Common myeloid progenitor, CD34-positive (primary cell): ENCODE results near the gene PSD.

ENCODE experiments used
- CTCF ChIA-PET: fragments of 350-600 bp; sonication (Branson Sonifier 250); formaldehyde crosslinking; loops from one replicate; lab custom pipeline; 2021; ENCODE audit warnings: antibody characterized with exemption; lab: Charles Lee
- POLR2A ChIA-PET: fragments of 350-600 bp; sonication (Branson Sonifier 250); formaldehyde crosslinking; loops from one replicate; lab custom pipeline; 2021; ENCODE audit warnings: antibody characterized with exemption; lab: Charles Lee
- DNase-seq, 3 donors: peaks; one replicate each; pipeline versions ENCODE4 v3.0.0 to v3.0.0-alpha.2; 2013
- H3K27ac ChIP-seq, 2 experiments: 1 replicate in 1 of 2; 2 replicates in 1 of 2; pipeline ENCODE4 v1.7.0; 2013; ENCODE audit warnings: inconsistent platforms in 2 of 2, low read length in 2 of 2, mild to moderate bottlenecking in 2 of 2, low read depth in 1 of 2, moderate library complexity in 1 of 2; ENCODE audit not compliant: severe bottlenecking in 2 of 2, insufficient read depth in 1 of 2, poor library complexity in 1 of 2
- H3K27me3 ChIP-seq, 5 experiments: replicated peaks in 2 of 5; 1 replicate in 3 of 5; 2 replicates in 2 of 5; pipeline versions ENCODE4 v1.6.1 to v1.7.0; 2013; ENCODE audit warnings: low read length in 4 of 5, mild to moderate bottlenecking in 2 of 5, moderate library complexity in 2 of 5, inconsistent platforms in 1 of 5; ENCODE audit not compliant: insufficient read depth in 5 of 5, control insufficient read depth in 4 of 5
- H3K36me3 ChIP-seq, 4 experiments: 1 replicate in 2 of 4; 2 replicates in 2 of 4; pipeline versions ENCODE4 v1.6.1 to v1.7.0; 2013; ENCODE audit warnings: low read length in 3 of 4, control low read depth in 1 of 4, mild to moderate bottlenecking in 1 of 4; ENCODE audit not compliant: control insufficient read depth in 4 of 4, insufficient read depth in 4 of 4
- H3K4me1 ChIP-seq, 4 experiments: 1 replicate in 3 of 4; 2 replicates in 1 of 4; pipeline versions ENCODE4 v1.6.1 to v1.7.1; 2013; ENCODE audit warnings: low read length in 3 of 4, mild to moderate bottlenecking in 3 of 4, control low read depth in 1 of 4, inconsistent platforms in 1 of 4, moderate library complexity in 1 of 4; ENCODE audit not compliant: control insufficient read depth in 4 of 4, insufficient read depth in 4 of 4; ENCODE audit errors: control extremely low read depth in 1 of 4
- H3K4me3 ChIP-seq, 7 experiments: 1 replicate in 4 of 7; 2 replicates in 3 of 7; pipeline versions ENCODE4 v1.5.1 to v1.7.0; 2013; ENCODE audit warnings: mild to moderate bottlenecking in 7 of 7, low read length in 6 of 7, moderate library complexity in 6 of 7, inconsistent platforms in 2 of 7, low read depth in 2 of 7, control low read depth in 1 of 7; ENCODE audit not compliant: insufficient read depth in 4 of 7, control insufficient read depth in 1 of 7; ENCODE audit errors: extremely low read depth in 1 of 7
- H3K9me3 ChIP-seq, 5 experiments: 1 replicate in 4 of 5; 2 replicates in 1 of 5; pipeline versions ENCODE4 v1.6.1 to v1.7.1; 2013; ENCODE audit warnings: low read length in 4 of 5, mild to moderate bottlenecking in 2 of 5, inconsistent platforms in 1 of 5, low read depth in 1 of 5, moderate library complexity in 1 of 5; ENCODE audit not compliant: control insufficient read depth in 4 of 5, insufficient read depth in 2 of 5; ENCODE audit errors: control extremely low read depth in 1 of 5
- WGBS: methylation state at CpG from one replicate; pipeline ENCODE4 v1.1.5; 2013; ENCODE audit not compliant: insufficient coverage; 5-methylcytosine and 5-hydroxymethylcytosine counted together

PSD gene

DNA sequence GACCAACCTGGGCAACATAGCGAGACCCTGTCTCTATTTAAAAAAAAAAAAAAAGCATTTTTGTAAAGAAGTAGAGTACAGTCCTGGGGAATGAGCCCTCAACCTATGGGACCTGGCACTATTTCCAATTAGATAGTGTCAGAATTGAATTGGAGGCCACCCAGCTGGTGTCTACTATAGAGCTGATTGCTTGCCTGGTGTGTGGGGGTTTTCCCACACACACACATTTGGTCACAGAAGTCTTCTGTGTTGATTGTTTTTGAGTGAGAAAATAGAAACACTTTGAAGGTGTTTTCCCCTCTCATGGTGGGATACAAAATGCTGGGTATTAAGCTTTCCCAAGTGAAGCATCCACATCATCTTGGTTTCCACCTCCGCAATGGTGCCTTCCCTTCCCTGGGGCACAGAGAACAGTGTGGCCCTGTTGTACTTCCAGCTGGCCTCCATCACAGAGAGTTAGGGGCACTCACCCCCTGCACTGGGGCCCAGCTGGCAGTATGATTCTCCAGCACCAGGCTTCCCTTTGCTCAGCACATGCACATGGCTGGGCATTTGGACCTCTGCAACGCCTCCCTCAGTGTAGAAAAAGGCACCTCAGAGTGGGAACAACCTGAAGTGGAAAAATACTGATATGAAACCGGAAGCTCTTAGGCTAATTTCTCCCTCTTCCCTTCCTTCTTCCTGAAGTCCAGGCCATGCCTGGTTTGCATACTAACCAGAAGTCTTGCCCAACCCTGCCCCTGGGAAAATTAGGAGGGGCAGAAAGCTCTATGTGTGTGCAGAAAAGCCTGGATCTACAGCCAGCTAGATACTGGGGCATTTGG is 33.8 kb downstream of the PSD start:
- Histone ChIP-seq H3K27ac (no peak overlapping the region), H3K4me1 (no peaks in the 10 kb centered on the region), H3K27me3 (peaks cover 0 to under 1% (median 0%) of the 10 kb centered on the region in 5 experiments), H3K36me3 (peaks cover 0 to 31% (median 17%) of the 10 kb centered on the region in 4 experiments), H3K4me3 (no peak overlapping the region), H3K9me3 (no peaks in the 10 kb centered on the region)
- DNase-seq = no peak
- ChIA-PET POLR2A (interaction anchor here (0.7 to 1.1 kb wide), 2 partner anchors 9 to 41 kb away, joined by 4 to 5 read pairs; no protein-coding TSS in a partner anchor), CTCF (interaction anchor here (0.7 to 5.4 kb wide), 20 partner anchors 9 to 232 kb away, joined by 3 to 45 read pairs (median 4); partner anchors contain the start of genes C10orf95, FBXL15 and NFKB2)
- 90% methylated on average over 3 of the region's 4 CpGs for WGBS

DNA sequence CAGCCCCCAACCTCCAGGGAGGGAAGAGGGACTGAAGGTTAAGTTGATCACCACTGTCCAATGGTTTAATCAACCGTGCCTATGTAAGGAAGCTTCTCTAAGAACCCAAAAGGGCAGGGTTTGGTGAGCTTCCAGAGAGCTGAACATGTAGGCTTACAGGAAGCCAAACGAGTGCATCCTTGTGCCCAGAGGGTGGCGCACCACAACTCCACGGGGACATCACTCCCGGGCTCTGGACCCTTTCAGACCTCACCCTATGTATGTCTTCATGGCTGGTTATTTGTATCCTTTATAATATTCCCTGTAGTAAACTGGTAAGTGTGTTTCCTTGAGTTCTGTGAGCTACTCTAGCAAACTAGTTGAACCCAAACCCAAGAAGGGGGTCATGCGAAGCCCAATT is 34.5 kb downstream of the PSD start:
- no peaks in the 10 kb centered on the region for H3K9me3 ChIP-seq
- DNase-seq = peak in 1 of 3 donors; percentile 51
- H3K27ac ChIP-seq = no peak overlapping the region
- peaks cover 0 to 39% (median 24%) of the 10 kb centered on the region in 4 experiments for H3K36me3 ChIP-seq
- no peak overlapping the region for H3K4me3 ChIP-seq
- ChIA-PET POLR2A (interaction anchor here (0.7 to 1.1 kb wide), 3 partner anchors 9 to 40 kb away, joined by 4 to 5 read pairs (median 4); no protein-coding TSS in a partner anchor), CTCF (interaction anchor here (0.6 to 5.4 kb wide), 14 partner anchors 9 to 157 kb away, joined by 3 to 45 read pairs (median 5); partner anchors contain the start of genes FBXL15 and NFKB2)
- H3K27me3 ChIP-seq = no peaks in the 10 kb centered on the region
- 41% methylated on average over 3 of the region's 6 CpGs for WGBS
- H3K4me1 ChIP-seq = no peaks in the 10 kb centered on the region

DNA sequence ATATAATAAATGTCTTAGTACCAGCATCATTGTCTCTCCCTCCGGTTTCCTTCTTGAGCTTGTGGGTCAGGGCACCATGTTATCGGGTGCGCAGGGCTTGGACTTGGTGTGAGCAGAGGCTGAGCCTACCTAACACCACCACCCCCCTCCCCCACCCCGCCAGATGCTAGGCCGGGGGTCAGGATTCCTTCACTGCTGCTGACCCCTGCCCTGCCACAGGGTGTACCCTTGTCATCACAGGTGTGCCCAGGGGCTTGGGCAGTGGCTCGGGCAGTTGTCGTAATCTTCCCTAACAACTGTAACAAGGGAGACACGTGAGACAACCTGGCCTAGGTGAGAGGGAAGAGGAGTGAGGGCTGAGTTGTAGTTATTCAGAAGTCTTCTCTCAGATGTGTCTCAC is 35.7 kb downstream of the PSD start:
- no peak overlapping the region for H3K27ac ChIP-seq
- H3K9me3 ChIP-seq = no peaks in the 10 kb centered on the region
- CTCF ChIA-PET = interaction anchor here (1.1 to 5.4 kb wide), 8 partner anchors 8 to 153 kb away, joined by 3 to 45 read pairs (median 10); partner anchors contain the start of genes FBXL15 and NFKB2
- H3K4me3 ChIP-seq = no peak overlapping the region
- 100% methylated on average over 5 of the region's 8 CpGs for WGBS
- peaks cover 0 to 47% (median 27%) of the 10 kb centered on the region in 4 experiments for H3K36me3 ChIP-seq
- H3K4me1 ChIP-seq = no peaks in the 10 kb centered on the region
- POLR2A ChIA-PET = no interaction called here
- H3K27me3 ChIP-seq = no peaks in the 10 kb centered on the region
- DNase-seq = no peak

DNA sequence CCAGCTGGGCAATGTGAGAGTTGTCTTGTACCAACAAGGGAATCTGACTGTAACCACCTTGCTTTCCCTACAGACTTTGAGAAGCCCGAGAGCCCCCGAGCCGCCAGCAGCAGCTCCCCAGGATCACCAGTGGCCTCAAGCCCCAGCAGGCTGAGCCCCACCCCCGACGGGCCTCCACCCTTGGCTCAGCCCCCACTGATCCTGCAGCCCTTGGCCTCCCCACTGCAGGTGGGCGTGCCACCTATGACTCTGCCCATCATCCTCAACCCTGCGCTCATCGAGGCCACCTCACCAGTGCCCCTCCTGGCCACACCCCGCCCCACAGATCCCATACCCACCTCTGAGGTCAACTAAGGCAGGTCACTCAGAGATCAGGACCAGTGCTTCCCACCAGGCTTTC is 36.6 kb downstream of the PSD start:
- Histone ChIP-seq H3K4me1 (no peaks in the 10 kb centered on the region), H3K36me3 (peaks cover 0 to 48% (median 27%) of the 10 kb centered on the region in 4 experiments), H3K27ac (no peak overlapping the region), H3K27me3 (no peaks in the 10 kb centered on the region), H3K4me3 (no peak overlapping the region), H3K9me3 (no peaks in the 10 kb centered on the region)
- DNase-seq = no peak
- ChIA-PET CTCF (interaction anchor here (0.7 to 5.4 kb wide), 9 partner anchors 9 to 156 kb away, joined by 3 to 45 read pairs (median 4); partner anchors contain the start of genes ELOVL3, FBXL15 and NFKB2), POLR2A (no interaction called here)
- WGBS = 97% methylated on average over 9 of the region's 9 CpGs

DNA sequence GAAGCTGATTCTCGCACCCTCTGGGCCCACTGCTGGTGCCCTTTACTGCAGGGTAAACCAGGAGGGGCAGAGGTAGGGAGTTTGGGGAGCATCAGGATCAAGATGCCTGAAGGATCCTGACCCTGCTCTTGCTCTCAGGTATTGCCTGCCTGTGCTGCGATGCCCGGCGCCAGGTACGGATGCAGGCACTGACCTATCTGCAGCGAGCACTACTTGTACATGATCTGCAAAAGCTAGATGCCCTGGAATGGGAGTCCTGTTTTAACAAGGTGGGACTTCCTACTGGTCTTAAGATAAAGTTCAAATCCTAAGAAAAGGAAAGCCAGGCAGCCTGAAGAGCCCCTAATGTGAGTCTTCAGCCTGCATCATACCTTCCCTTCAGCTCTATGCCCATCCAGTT is 39.2 kb downstream of the PSD start:
- peaks cover 0 to 67% (median 46%) of the 10 kb centered on the region in 4 experiments for H3K36me3 ChIP-seq
- WGBS = 99% methylated on average over 6 of the region's 6 CpGs
- H3K9me3 ChIP-seq = no peaks in the 10 kb centered on the region
- CTCF ChIA-PET = interaction anchor here (0.6 to 2.8 kb wide), 8 partner anchors 8 to 210 kb away, joined by 3 to 9 read pairs (median 3); no protein-coding TSS in a partner anchor
- no peaks in the 10 kb centered on the region for H3K27me3 ChIP-seq
- H3K27ac ChIP-seq = no peak overlapping the region
- H3K4me3 ChIP-seq = no peak overlapping the region
- no peaks in the 10 kb centered on the region for H3K4me1 ChIP-seq
- no peak for DNase-seq
- POLR2A ChIA-PET = no interaction called here

DNA sequence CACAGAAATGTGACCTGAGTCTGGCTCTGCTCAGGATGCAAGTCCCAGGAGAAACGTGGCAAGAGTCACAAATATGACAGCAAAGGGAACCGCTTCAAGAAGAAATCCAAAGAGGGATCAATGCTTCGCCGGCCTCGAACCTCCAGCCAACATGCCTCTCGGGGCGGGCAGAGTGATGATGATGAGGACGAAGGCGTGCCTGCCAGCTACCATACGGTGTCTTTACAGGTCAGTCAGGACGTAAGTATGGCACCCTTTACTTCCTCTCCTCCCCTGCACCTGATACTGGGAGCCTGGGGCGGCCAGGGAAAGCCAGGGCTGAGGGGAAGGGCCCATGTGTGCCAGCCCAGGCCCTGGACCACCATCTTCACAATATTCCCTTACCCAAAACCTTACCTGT is 41.7 kb downstream of the PSD start:
- Histone ChIP-seq H3K9me3 (no peaks in the 10 kb centered on the region), H3K4me3 (no peak overlapping the region), H3K4me1 (no peaks in the 10 kb centered on the region), H3K27ac (no peak overlapping the region), H3K36me3 (peaks cover 0 to 73% (median 44%) of the 10 kb centered on the region in 4 experiments), H3K27me3 (no peaks in the 10 kb centered on the region)
- ChIA-PET CTCF (no interaction called here), POLR2A (no interaction called here)
- no peak for DNase-seq
- whole genome bisulfite sequencing = 98% methylated on average over 11 of the region's 12 CpGs
